ENCODE measurements around the gene CAPRIN1.

Gene CAPRIN1

GRCh38 chr11:34033399-34033798 lies 18.1 kb upstream of the CAPRIN1 start:
- Histone ChIP-seq H3K79me2 (ENCODE audit: insufficient read depth, low read length) (no peaks in the 10 kb centered on the region), H3K9me2 (replicated peaks; ENCODE audit: low read depth, low read length) (no peaks in the 10 kb centered on the region), H3K36me3 (ENCODE audit: insufficient read depth, low read length) (no peaks in the 10 kb centered on the region), H3K9ac (ENCODE audit: low read depth, low read length, poor library complexity, severe bottlenecking) (no peak overlapping the region), H3K4me2 (ENCODE audit: low read depth, low read length, poor library complexity, severe bottlenecking) (no peak overlapping the region), H3K9me3 (ENCODE audit: insufficient read depth, low read depth, low read length) (no peaks in the 10 kb centered on the region), H3K4me3 (ENCODE audit: low read length, poor library complexity, severe bottlenecking) (no peak overlapping the region), H3F3A (ENCODE audit: low read depth) (no peaks in the 10 kb centered on the region), H3K4me1 (ENCODE audit: insufficient read depth, low read length, poor library complexity, severe bottlenecking) (no peaks in the 10 kb centered on the region), H2AFZ (ENCODE audit: low read length) (no peak overlapping the region), H4K20me1 (ENCODE audit: insufficient read depth, low read length, poor library complexity, severe bottlenecking) (no peaks in the 10 kb centered on the region), H3K27me3 (ENCODE audit: insufficient read depth, low read length, poor library complexity, severe bottlenecking) (no peaks in the 10 kb centered on the region)
- TF ChIP-seq EZH2phosphoT487 (IDR thresholded peaks at IDR 0.05; ENCODE audit: borderline replicate concordance) (no peak), CTCF (conservative IDR thresholded peaks at IDR 0.05; ENCODE audit: low read length) (no peak)

GRCh38 chr11:34034053-34034452 lies 17.5 kb upstream of the CAPRIN1 start:
- H2AFZ ChIP-seq (ENCODE audit: low read length): no peak overlapping the region
- H3K27me3 ChIP-seq (ENCODE audit: insufficient read depth, low read length, poor library complexity, severe bottlenecking): no peaks in the 10 kb centered on the region
- no peaks in the 10 kb centered on the region for H4K20me1 ChIP-seq (ENCODE audit: insufficient read depth, low read length, poor library complexity, severe bottlenecking)
- no peaks in the 10 kb centered on the region for H3K36me3 ChIP-seq (ENCODE audit: insufficient read depth, low read length)
- TF ChIP-seq CTCF (conservative IDR thresholded peaks at IDR 0.05; ENCODE audit: low read length) (no peak), EZH2phosphoT487 (IDR thresholded peaks at IDR 0.05; ENCODE audit: borderline replicate concordance) (no peak)
- H3K9ac ChIP-seq (ENCODE audit: low read depth, low read length, poor library complexity, severe bottlenecking): no peak overlapping the region
- no peaks in the 10 kb centered on the region for H3K79me2 ChIP-seq (ENCODE audit: insufficient read depth, low read length)
- no peaks in the 10 kb centered on the region for H3K9me3 ChIP-seq (ENCODE audit: insufficient read depth, low read depth, low read length)
- no peak overlapping the region for H3K4me3 ChIP-seq (ENCODE audit: low read length, poor library complexity, severe bottlenecking)
- H3K4me2 ChIP-seq (ENCODE audit: low read depth, low read length, poor library complexity, severe bottlenecking): no peak overlapping the region
- H3K9me2 ChIP-seq (replicated peaks; ENCODE audit: low read depth, low read length): no peaks in the 10 kb centered on the region
- H3K4me1 ChIP-seq (ENCODE audit: insufficient read depth, low read length, poor library complexity, severe bottlenecking): no peaks in the 10 kb centered on the region
- H3F3A ChIP-seq (ENCODE audit: low read depth): no peaks in the 10 kb centered on the region

- Histone ChIP-seq H3K79me2 (ENCODE audit: insufficient read depth, low read length) (no peaks in the 10 kb centered on the region), H3K4me1 (ENCODE audit: insufficient read depth, low read length, poor library complexity, severe bottlenecking) (no peaks in the 10 kb centered on the region), H3K9me3 (ENCODE audit: insufficient read depth, low read depth, low read length) (no peaks in the 10 kb centered on the region), H3K4me2 (ENCODE audit: low read depth, low read length, poor library complexity, severe bottlenecking) (no peak overlapping the region), H3F3A (ENCODE audit: low read depth) (no peaks in the 10 kb centered on the region), H3K9me2 (replicated peaks; ENCODE audit: low read depth, low read length) (no peaks in the 10 kb centered on the region), H3K9ac (ENCODE audit: low read depth, low read length, poor library complexity, severe bottlenecking) (no peak overlapping the region), H3K4me3 (ENCODE audit: low read length, poor library complexity, severe bottlenecking) (no peak overlapping the region), H3K27me3 (ENCODE audit: insufficient read depth, low read length, poor library complexity, severe bottlenecking) (no peaks in the 10 kb centered on the region), H4K20me1 (ENCODE audit: insufficient read depth, low read length, poor library complexity, severe bottlenecking) (no peaks in the 10 kb centered on the region), H3K36me3 (ENCODE audit: insufficient read depth, low read length) (no peaks in the 10 kb centered on the region), H2AFZ (ENCODE audit: low read length) (no peak overlapping the region)
- TF ChIP-seq CTCF (conservative IDR thresholded peaks at IDR 0.05; ENCODE audit: low read length): no peak
- no peak for TF ChIP-seq EZH2phosphoT487 (IDR thresholded peaks at IDR 0.05; ENCODE audit: borderline replicate concordance)
Measured at GRCh38 chr11:34036456-34036855, 15.1 kb upstream of the CAPRIN1 start.
